Common myeloid progenitor, CD34-positive (primary cell): ENCODE measurements around the gene MRPL51.
"Not testable (repeated sequence)": the region's sequence is repeated elsewhere in the genome, so short reads cannot be mapped to it uniquely, and the experiment has no call there.

Source experiments
- CTCF ChIA-PET: fragments of 350-600 bp; sonication (Branson Sonifier 250); formaldehyde crosslinking; loops from one replicate; lab custom pipeline; 2021; ENCODE audit warnings: antibody characterized with exemption; lab: Charles Lee
- POLR2A ChIA-PET: fragments of 350-600 bp; sonication (Branson Sonifier 250); formaldehyde crosslinking; loops from one replicate; lab custom pipeline; 2021; ENCODE audit warnings: antibody characterized with exemption; lab: Charles Lee
- DNase-seq, 3 donors: peaks; one replicate each; pipeline versions ENCODE4 v3.0.0 to v3.0.0-alpha.2; 2013
- H3K27ac ChIP-seq, 2 experiments: 1 replicate in 1 of 2; 2 replicates in 1 of 2; pipeline ENCODE4 v1.7.0; 2013; ENCODE audit warnings: inconsistent platforms in 2 of 2, low read length in 2 of 2, mild to moderate bottlenecking in 2 of 2, low read depth in 1 of 2, moderate library complexity in 1 of 2; ENCODE audit not compliant: severe bottlenecking in 2 of 2, insufficient read depth in 1 of 2, poor library complexity in 1 of 2
- H3K27me3 ChIP-seq, 5 experiments: replicated peaks in 2 of 5; 1 replicate in 3 of 5; 2 replicates in 2 of 5; pipeline versions ENCODE4 v1.6.1 to v1.7.0; 2013; ENCODE audit warnings: low read length in 4 of 5, mild to moderate bottlenecking in 2 of 5, moderate library complexity in 2 of 5, inconsistent platforms in 1 of 5; ENCODE audit not compliant: insufficient read depth in 5 of 5, control insufficient read depth in 4 of 5
- H3K36me3 ChIP-seq, 4 experiments: 1 replicate in 2 of 4; 2 replicates in 2 of 4; pipeline versions ENCODE4 v1.6.1 to v1.7.0; 2013; ENCODE audit warnings: low read length in 3 of 4, control low read depth in 1 of 4, mild to moderate bottlenecking in 1 of 4; ENCODE audit not compliant: control insufficient read depth in 4 of 4, insufficient read depth in 4 of 4
- H3K4me1 ChIP-seq, 4 experiments: 1 replicate in 3 of 4; 2 replicates in 1 of 4; pipeline versions ENCODE4 v1.6.1 to v1.7.1; 2013; ENCODE audit warnings: low read length in 3 of 4, mild to moderate bottlenecking in 3 of 4, control low read depth in 1 of 4, inconsistent platforms in 1 of 4, moderate library complexity in 1 of 4; ENCODE audit not compliant: control insufficient read depth in 4 of 4, insufficient read depth in 4 of 4; ENCODE audit errors: control extremely low read depth in 1 of 4
- H3K4me3 ChIP-seq, 7 experiments: 1 replicate in 4 of 7; 2 replicates in 3 of 7; pipeline versions ENCODE4 v1.5.1 to v1.7.0; 2013; ENCODE audit warnings: mild to moderate bottlenecking in 7 of 7, low read length in 6 of 7, moderate library complexity in 6 of 7, inconsistent platforms in 2 of 7, low read depth in 2 of 7, control low read depth in 1 of 7; ENCODE audit not compliant: insufficient read depth in 4 of 7, control insufficient read depth in 1 of 7; ENCODE audit errors: extremely low read depth in 1 of 7
- H3K9me3 ChIP-seq, 5 experiments: 1 replicate in 4 of 5; 2 replicates in 1 of 5; pipeline versions ENCODE4 v1.6.1 to v1.7.1; 2013; ENCODE audit warnings: low read length in 4 of 5, mild to moderate bottlenecking in 2 of 5, inconsistent platforms in 1 of 5, low read depth in 1 of 5, moderate library complexity in 1 of 5; ENCODE audit not compliant: control insufficient read depth in 4 of 5, insufficient read depth in 2 of 5; ENCODE audit errors: control extremely low read depth in 1 of 5
- WGBS: methylation state at CpG from one replicate; pipeline ENCODE4 v1.1.5; 2013; ENCODE audit not compliant: insufficient coverage; 5-methylcytosine and 5-hydroxymethylcytosine counted together

The MRPL51 gene

DNA sequence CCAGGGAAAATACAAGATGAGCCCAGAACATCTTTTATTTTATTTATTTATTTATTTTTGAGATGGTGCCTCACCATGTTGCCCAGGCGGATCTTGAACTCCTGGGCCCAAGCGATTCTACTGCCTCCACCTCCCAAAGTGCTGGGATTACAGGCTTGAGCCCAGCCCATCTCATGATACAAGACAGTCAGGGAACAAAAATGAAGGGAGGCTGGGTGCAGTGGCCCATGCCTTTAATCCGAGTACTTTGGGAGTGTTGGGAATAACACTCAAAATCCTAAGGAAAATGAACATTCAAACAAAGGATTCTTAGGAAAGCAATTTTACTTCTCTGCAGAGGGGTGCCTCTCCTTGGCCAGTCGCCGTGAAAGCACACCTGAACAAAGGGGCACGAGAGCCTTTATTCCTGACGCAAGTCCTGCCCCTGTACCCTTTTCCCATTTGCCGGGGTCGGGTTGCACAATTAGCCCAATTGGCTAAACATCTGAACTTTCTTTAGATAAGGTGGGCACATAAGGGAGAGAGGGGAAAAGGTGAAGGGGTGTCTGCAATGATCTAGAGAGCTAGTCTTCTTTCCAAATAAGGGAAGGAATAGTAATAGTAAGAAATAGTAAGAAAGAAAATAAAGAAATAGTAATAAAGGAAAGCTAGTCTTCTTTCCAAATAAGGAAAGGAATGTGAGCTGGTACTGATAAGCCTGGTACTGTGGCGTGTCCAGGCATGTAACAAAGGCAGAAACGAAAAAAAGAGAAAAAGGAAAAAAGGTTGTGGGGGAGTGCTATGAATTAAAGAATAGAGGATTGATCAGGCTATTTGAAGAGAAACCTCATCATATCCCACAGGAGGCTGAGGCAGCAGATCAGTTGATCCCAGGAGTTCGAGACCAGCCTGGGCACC, 14.3 kb upstream of the MRPL51 start:
- peaks cover 18 to 52% (median 29%) of the 10 kb centered on the region in 4 experiments for H3K36me3 ChIP-seq
- ChIA-PET CTCF (interaction anchor here (0.7 to 2.2 kb wide), 3 partner anchors 10 to 16 kb away, joined by 3 to 6 read pairs (median 3); no protein-coding TSS in a partner anchor), POLR2A (no interaction called here)
- no peak for DNase-seq
- no peaks in the 10 kb centered on the region for H3K27me3 ChIP-seq
- no peak overlapping the region for H3K4me3 ChIP-seq
- H3K4me1 ChIP-seq, result no peaks in the 10 kb centered on the region
- 99% methylated on average over 10 of the region's 12 CpGs for WGBS
- H3K27ac ChIP-seq, result no peak overlapping the region
- no peaks in the 10 kb centered on the region for H3K9me3 ChIP-seq

DNA sequence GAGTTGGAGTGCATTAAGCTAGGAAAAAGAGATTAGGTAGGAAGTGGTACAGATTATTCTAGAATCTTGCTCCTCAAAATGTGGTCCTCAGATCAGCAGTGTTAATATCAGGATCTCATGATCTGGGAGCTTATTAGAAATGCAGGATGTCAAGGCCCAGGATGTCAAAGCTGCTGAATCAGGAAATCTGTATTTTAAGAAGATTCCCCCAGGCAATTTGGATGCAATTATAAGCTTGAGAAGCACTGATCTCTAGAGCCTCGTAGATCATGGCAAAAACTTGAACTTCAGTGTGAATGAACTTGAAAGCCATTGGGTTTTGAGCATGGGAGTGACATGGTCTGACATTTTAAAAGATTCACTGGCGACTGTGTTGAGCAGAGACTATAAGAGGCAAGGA, 7.4 kb upstream of the MRPL51 start:
- POLR2A ChIA-PET, result no interaction called here
- no peaks in the 10 kb centered on the region for H3K27me3 ChIP-seq
- H3K4me1 ChIP-seq, result peaks cover 0 to 4% (median 3%) of the 10 kb centered on the region in 4 experiments
- no peaks in the 10 kb centered on the region for H3K9me3 ChIP-seq
- DNase-seq, result no peak
- CTCF ChIA-PET, result interaction anchor here (1.0 to 2.8 kb wide), 5 partner anchors 27 to 76 kb away, joined by 3 to 9 read pairs (median 4); no protein-coding TSS in a partner anchor
- H3K27ac ChIP-seq, result no peak overlapping the region
- no peak overlapping the region for H3K4me3 ChIP-seq
- H3K36me3 ChIP-seq, result peaks cover 8 to 51% (median 26%) of the 10 kb centered on the region in 4 experiments
- WGBS, result 100% methylated on average over 1 of the region's 2 CpGs

DNA sequence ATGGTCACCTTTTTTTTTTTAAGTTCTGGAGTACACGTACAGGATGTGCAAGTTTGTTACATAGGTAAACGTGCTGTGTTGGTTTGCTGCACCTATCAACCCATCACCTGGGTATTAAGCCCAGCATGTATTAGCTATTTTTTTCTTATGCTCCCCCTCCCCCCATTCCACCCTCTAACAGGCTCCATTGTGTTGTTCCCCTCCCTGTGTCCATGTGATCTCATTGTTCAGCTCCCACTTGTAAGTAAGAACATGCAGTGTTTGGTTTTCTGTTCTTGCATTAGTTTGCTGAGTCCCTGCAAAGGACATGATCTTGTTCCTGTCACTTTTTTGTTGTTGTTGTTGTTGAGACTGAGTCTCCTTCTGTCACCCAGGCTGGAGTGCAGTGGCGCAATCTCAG, 4.2 kb upstream of the MRPL51 start:
- CTCF ChIA-PET, result interaction anchor here (0.6 to 2.0 kb wide), 6 partner anchors 9 to 134 kb away, joined by 3 to 4 read pairs (median 3); no protein-coding TSS in a partner anchor
- H3K36me3 ChIP-seq, result peaks cover 3 to 44% (median 21%) of the 10 kb centered on the region in 4 experiments
- peaks cover 18 to 25% (median 21%) of the 10 kb centered on the region in 4 experiments for H3K4me1 ChIP-seq
- H3K27ac ChIP-seq, POLR2A ChIA-PET, H3K4me3 ChIP-seq, H3K27me3 ChIP-seq, DNase-seq, H3K9me3 ChIP-seq: not testable (repeated sequence)
- WGBS, result 95% methylated on average over 3 of the region's 3 CpGs

DNA sequence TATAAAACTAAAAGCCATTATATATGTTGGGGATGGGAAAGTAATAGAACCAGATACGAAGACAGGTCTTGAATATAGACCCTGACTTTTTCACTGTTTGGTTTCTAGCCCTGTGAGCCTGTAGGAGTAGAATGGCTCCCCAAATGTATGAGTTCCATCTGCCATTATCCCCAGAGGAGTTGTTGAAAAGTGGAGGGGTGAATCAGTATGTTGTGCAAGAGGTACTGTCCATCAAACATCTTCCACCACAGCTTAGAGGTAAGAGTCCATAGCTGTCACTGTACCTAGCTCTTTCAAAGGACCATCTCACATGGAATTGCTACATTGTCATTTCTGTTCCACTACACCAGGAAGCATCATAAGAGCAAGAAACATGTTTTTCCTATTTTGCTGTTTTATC, 1.9 kb upstream of the MRPL51 start:
- whole genome bisulfite sequencing, result no CpG with 5 or more reads among the region's 1 CpG
- CTCF ChIA-PET, result interaction anchor here (0.9 to 1.7 kb wide), 5 partner anchors 11 to 51 kb away, joined by 3 to 9 read pairs (median 5); no protein-coding TSS in a partner anchor
- H3K9me3 ChIP-seq, result no peaks in the 10 kb centered on the region
- peak overlapping the region in 6 of 7 experiments; percentile 90 to 98 (median 95) for H3K4me3 ChIP-seq
- H3K4me1 ChIP-seq, result peaks cover 21 to 30% (median 26%) of the 10 kb centered on the region in 4 experiments
- POLR2A ChIA-PET, result interaction anchor here (0.5 to 0.9 kb wide), 2 partner anchors 35 to 118 kb away, joined by 3 to 5 read pairs; no protein-coding TSS in a partner anchor
- DNase-seq, result peak in 1 of 3 donors; percentile 0
- H3K36me3 ChIP-seq, result peaks cover 3 to 36% (median 17%) of the 10 kb centered on the region in 4 experiments
- H3K27me3 ChIP-seq, result no peaks in the 10 kb centered on the region
- H3K27ac ChIP-seq, result peak overlapping the region in 1 of 2 experiments; percentile 79

DNA sequence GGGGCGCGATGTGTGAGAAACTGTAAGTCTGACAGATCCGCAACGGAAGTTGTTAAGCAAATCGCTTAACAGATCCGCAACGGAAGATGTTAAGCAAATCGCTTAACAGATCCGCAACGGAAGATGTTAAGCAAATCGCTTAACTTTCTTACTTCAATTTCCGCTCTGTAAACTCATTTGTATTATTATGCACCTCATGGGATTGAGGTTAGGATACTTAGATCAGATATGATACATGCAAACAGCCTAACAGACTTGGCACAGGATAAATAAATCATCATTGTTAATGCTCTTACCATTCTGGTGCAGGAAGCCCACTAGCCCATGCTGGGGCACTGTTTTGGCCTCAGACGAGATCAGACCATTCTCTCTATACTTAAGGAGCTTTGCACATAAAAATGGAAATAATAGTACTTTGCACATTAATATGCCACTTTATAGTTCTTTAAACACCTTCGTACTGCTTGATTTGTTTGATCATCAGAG, 1.2 kb upstream of the MRPL51 start:
- no peak for DNase-seq
- 6% methylated on average over 8 of the region's 14 CpGs for WGBS
- no peaks in the 10 kb centered on the region for H3K9me3 ChIP-seq
- peak overlapping the region; percentile 21 to 79 for H3K27ac ChIP-seq
- H3K4me1 ChIP-seq, result peaks cover 21 to 30% (median 26%) of the 10 kb centered on the region in 4 experiments
- H3K36me3 ChIP-seq, result peaks cover 3 to 30% (median 14%) of the 10 kb centered on the region in 4 experiments
- POLR2A ChIA-PET, result interaction anchor here (0.9 kb wide), 1 partner anchor 36 kb away, joined by 3 read pairs; no protein-coding TSS in a partner anchor
- CTCF ChIA-PET, result interaction anchor here (1.3 to 1.7 kb wide), 2 partner anchors 29 to 44 kb away, joined by 5 to 9 read pairs; no protein-coding TSS in a partner anchor
- peak overlapping the region; percentile 90 to 98 (median 95) for H3K4me3 ChIP-seq
- no peaks in the 10 kb centered on the region for H3K27me3 ChIP-seq

DNA sequence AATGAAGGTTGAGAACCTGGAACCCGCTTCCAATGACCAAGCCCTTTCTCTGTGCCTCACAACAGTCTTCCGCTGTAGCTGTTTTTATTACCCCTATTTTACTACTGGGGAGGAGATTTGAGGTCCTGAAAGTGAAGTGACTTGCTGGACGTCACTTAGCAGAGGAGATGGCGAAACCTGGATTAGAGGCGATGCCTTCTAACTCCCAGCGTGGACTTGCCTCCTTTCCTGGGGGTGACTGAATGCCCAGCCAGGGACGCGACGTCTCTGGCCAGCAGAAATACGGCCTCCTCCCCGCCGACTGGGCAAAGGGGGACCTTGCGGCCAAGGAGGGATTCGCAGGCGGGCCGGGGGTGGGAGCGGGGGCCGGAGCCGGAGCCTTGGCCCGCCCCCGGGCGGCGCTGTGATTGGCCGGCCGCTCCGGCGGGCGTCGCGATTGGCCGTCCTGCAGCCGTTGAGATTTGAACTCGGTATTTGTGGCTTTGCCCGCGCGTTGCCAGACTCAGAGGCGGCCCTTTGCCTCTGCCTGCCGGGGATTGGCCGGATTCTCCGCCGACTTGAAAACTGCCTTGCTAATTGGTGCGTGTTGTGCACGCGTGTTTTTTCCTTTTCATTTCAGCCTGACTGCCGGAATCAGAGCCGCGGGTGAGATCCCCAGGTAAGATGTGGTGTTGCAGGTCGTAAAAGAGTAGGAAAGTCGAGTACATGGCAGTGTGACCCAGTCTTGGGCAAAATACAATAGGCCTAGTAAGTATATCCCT, 615 bp upstream of the MRPL51 start, which contains the start of gene NCAPD2:
Gene NCAPD2, plus strand, starts transcription at position 606 of the 761 bp plus-strand sequence. CDS start 997 bp downstream, outside the sequence.
- CTCF ChIA-PET, result interaction anchor here (0.7 to 2.3 kb wide), 8 partner anchors 18 to 70 kb away, joined by 3 to 10 read pairs (median 3); partner anchors contain the start of gene VAMP1
- peak; percentile 93 to 98 (median 97) for DNase-seq
- Histone ChIP-seq H3K4me3 (peak within 1 kb of the TSS; percentile 90 to 98 (median 95)), H3K36me3 (peaks cover 3 to 25% (median 11%) of the 10 kb centered on the region in 4 experiments), H3K4me1 (peaks cover 21 to 30% (median 26%) of the 10 kb centered on the region in 4 experiments), H3K27ac (peak within 1 kb of the TSS; percentile 93 to 94), H3K9me3 (no peaks in the 10 kb centered on the region), H3K27me3 (no peaks in the 10 kb centered on the region)
- POLR2A ChIA-PET, result interaction anchor here (0.6 to 1.5 kb wide), 8 partner anchors 23 to 267 kb away, joined by 3 to 15 read pairs (median 3); partner anchors contain the start of genes GAPDH, VAMP1 and ZNF384
- 0% methylated on average over 36 of the region's 49 CpGs for WGBS
